ENCODE measurements around the gene GRIK1.

DNA sequence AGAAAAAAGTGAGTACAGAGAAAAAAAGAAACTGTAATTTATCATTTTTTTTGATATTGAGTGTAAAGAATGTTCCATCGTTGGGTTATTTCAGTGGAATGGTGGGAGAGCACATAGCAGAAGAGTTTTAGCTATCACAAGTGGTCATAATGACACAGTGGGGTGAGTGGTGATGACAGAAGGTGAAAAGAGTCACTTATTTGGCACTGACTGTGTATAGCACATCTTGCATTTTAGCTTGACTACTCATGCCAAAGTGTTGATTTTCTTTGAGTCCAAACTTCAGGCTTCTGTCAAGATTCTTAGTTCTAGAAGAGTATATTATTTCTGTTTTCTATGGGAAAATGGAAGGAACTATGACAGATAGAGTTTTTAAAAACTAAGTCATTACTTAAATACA lies 261.2 kb downstream of the GRIK1 start:
- TF ChIP-seq, protein P1, sequence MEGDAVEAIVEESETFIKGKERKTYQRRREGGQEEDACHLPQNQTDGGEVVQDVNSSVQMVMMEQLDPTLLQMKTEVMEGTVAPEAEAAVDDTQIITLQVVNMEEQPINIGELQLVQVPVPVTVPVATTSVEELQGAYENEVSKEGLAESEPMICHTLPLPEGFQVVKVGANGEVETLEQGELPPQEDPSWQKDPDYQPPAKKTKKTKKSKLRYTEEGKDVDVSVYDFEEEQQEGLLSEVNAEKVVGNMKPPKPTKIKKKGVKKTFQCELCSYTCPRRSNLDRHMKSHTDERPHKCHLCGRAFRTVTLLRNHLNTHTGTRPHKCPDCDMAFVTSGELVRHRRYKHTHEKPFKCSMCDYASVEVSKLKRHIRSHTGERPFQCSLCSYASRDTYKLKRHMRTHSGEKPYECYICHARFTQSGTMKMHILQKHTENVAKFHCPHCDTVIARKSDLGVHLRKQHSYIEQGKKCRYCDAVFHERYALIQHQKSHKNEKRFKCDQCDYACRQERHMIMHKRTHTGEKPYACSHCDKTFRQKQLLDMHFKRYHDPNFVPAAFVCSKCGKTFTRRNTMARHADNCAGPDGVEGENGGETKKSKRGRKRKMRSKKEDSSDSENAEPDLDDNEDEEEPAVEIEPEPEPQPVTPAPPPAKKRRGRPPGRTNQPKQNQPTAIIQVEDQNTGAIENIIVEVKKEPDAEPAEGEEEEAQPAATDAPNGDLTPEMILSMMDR (IDR thresholded peaks at IDR 0.05): no peak
- no peak for TF ChIP-seq POLR2A (IDR thresholded peaks at IDR 0.05)
